Keratinocyte (primary cell): ENCODE results near the gene MGAT5.

Experiments
- CTCF ChIP-seq, 3 experiments: IDR thresholded peaks in 1 of 3; conservative IDR thresholded peaks in 1 of 3; optimal IDR thresholded peaks in 1 of 3; 2 replicates in 2 of 3; 3 replicates in 1 of 3; pipeline versions ENCODE3 to v1.5.1; 2011; ENCODE audit warnings: low read length in 3 of 3, mild to moderate bottlenecking in 3 of 3, moderate library complexity in 2 of 3, control low read depth in 1 of 3, inconsistent platforms in 1 of 3; ENCODE audit not compliant: insufficient read depth in 2 of 3; ENCODE audit errors: extremely low read depth in 1 of 3
- EZH2 ChIP-seq: IDR thresholded peaks from one replicate; pipeline ENCODE4 v1.6.1; 2012; ENCODE audit warnings: inconsistent platforms, mild to moderate bottlenecking, low read length, moderate library complexity

- TF ChIP-seq CTCF (optimal IDR thresholded peaks at IDR 0.05 in 1 of 3, IDR thresholded peaks at IDR 0.05 in 1 of 3, conservative IDR thresholded peaks at IDR 0.05 in 1 of 3; ENCODE audit: extremely low read depth in 1 of 3, insufficient read depth in 2 of 3, low read length in 3 of 3) (no peak), EZH2 (no peak)
These were observed 38.6 kb downstream of the MGAT5 start for GRCh38 chr2:134292514-134292913.
